Hepatocyte (in vitro differentiated cells): ENCODE data around the gene ARF3. TPM values are rescaled to one million over a fixed set of nuclear protein-coding genes. Genes with fewer than 3 reads are reported as not detected.

Experiments
- DNase-seq: peaks from one replicate; pipeline ENCODE4 v3.0.0-alpha.2; 2016; ENCODE audit warnings: low spot score
- H2AFZ ChIP-seq: fragments of 200-600 bp; sonication (generic); 2 replicates; pipeline ENCODE4 v1.6.0; 2016; ENCODE audit warnings: antibody characterized with exemption, mild to moderate bottlenecking
- H3K27ac ChIP-seq: fragments of 200-600 bp; sonication (generic); 2 replicates; pipeline ENCODE4 v1.5.1; 2016; ENCODE audit warnings: mild to moderate bottlenecking
- H3K27me3 ChIP-seq: fragments of 200-600 bp; sonication (generic); 2 replicates; pipeline ENCODE4 v1.6.1; 2016
- H3K36me3 ChIP-seq: fragments of 200-600 bp; sonication (generic); replicated peaks from 2 replicates; pipeline ENCODE4 v1.5.1; 2016; ENCODE audit warnings: low read depth; ENCODE audit not compliant: insufficient read depth
- H3K4me1 ChIP-seq: fragments of 200-600 bp; sonication (generic); 2 replicates; pipeline ENCODE4 v1.5.1; 2016; ENCODE audit warnings: mild to moderate bottlenecking, moderate library complexity; ENCODE audit not compliant: insufficient read depth
- H3K4me2 ChIP-seq: fragments of 200-600 bp; sonication (generic); 2 replicates; pipeline ENCODE4 v1.6.0; 2016
- H3K4me3 ChIP-seq: fragments of 200-600 bp; sonication (generic); 2 replicates; pipeline ENCODE4 v1.5.1; 2016; ENCODE audit warnings: mild to moderate bottlenecking
- H3K79me2 ChIP-seq: fragments of 200-600 bp; sonication (generic); 2 replicates; pipeline ENCODE4 v1.6.0; 2017; ENCODE audit warnings: mild to moderate bottlenecking
- H3K9me2 ChIP-seq: fragments of 200-600 bp; sonication (generic); replicated peaks from 2 replicates; pipeline ENCODE4 v1.6.0; 2017; ENCODE audit warnings: mild to moderate bottlenecking; ENCODE audit not compliant: insufficient read depth
- H3K9me3 ChIP-seq: fragments of 200-600 bp; sonication (generic); 2 replicates; pipeline ENCODE4 v1.5.1; 2016; ENCODE audit warnings: low read depth, mild to moderate bottlenecking
- H4K20me1 ChIP-seq: fragments of 200-600 bp; sonication (generic); 2 replicates; pipeline ENCODE4 v1.6.0; 2016; ENCODE audit warnings: mild to moderate bottlenecking; ENCODE audit not compliant: insufficient read depth, poor library complexity, severe bottlenecking
- CTCF ChIP-seq: fragments of 200-600 bp; sonication (generic); IDR thresholded peaks from 2 replicates; pipeline ENCODE4 v1.5.1; 2016; ENCODE audit warnings: antibody characterized with exemption, mild to moderate bottlenecking; ENCODE audit not compliant: poor library complexity
- EZH2 ChIP-seq: fragments of 200-600 bp; sonication (generic); IDR thresholded peaks from 2 replicates; pipeline ENCODE4 v1.6.1; 2016; ENCODE audit warnings: antibody characterized with exemption, mild to moderate bottlenecking, borderline replicate concordance
- EZH2phosphoT487 ChIP-seq: fragments of 200-600 bp; sonication (generic); IDR thresholded peaks from one replicate; pipeline ENCODE4 v1.6.1; 2018; ENCODE audit warnings: antibody characterized with exemption, mild to moderate bottlenecking, low read depth, moderate library complexity; ENCODE audit not compliant: unreplicated experiment, severe bottlenecking
- WGBS: methylation state at CpG from one replicate; pipeline ENCODE4 v1.1.6; 2016; ENCODE audit warnings: low lambda C conversion rate; ENCODE audit errors: missing lambda C conversion rate; 5-methylcytosine and 5-hydroxymethylcytosine counted together
- polyA plus RNA-seq: library from polyadenylated mRNA; unstranded; fragments of >200 nt; fragmentation: Nextera tagmentation; extraction: Ambion mirVana; gene quantifications from 2 replicates; pipeline ENCODE4 v1.2.1, GENCODE V29; 2016
- total RNA-seq: library from RNA; depleted of rRNA; stranded (reverse); fragments of >200 nt; gene quantifications from 2 replicates; pipeline ENCODE4 v1.2.3, GENCODE V29; 2014

Gene ARF3
- total and polyA plus RNA-seq, 2 experiments from 2014 or later = 57.6 to 71.3 TPM

GRCh38 chr12:48972952-48973483 lies 15.7 kb upstream of the ARF3 start:
- no peak overlapping the region for H2AFZ ChIP-seq
- H3K79me2 ChIP-seq = no peaks in the 10 kb centered on the region
- H3K9me2 ChIP-seq = no peaks in the 10 kb centered on the region
- H3K27me3 ChIP-seq = peaks cover 87% of the 10 kb centered on the region
- H3K4me3 ChIP-seq = no peak overlapping the region
- H3K9me3 ChIP-seq = no peaks in the 10 kb centered on the region
- no peak for DNase-seq
- no peaks in the 10 kb centered on the region for H3K36me3 ChIP-seq
- H3K27ac ChIP-seq = no peak overlapping the region
- H3K4me1 ChIP-seq = peaks cover 28% of the 10 kb centered on the region
- WGBS = 38% methylated on average over 3 of the region's 3 CpGs
- no peaks in the 10 kb centered on the region for H4K20me1 ChIP-seq
- TF ChIP-seq EZH2phosphoT487 = no peak
- H3K4me2 ChIP-seq = no peak overlapping the region

GRCh38 chr12:48972213-48972951 lies 15.1 kb upstream of the ARF3 start:
- H3K27ac ChIP-seq = no peak overlapping the region
- H3K27me3 ChIP-seq = peaks cover 81% of the 10 kb centered on the region
- H3K36me3 ChIP-seq = no peaks in the 10 kb centered on the region
- no peak overlapping the region for H3K4me3 ChIP-seq
- no peak overlapping the region for H2AFZ ChIP-seq
- WGBS = 40% methylated on average over 21 of the region's 23 CpGs
- TF ChIP-seq EZH2phosphoT487 (no peak), EZH2 (peak; percentile 48)
- H3K9me3 ChIP-seq = no peaks in the 10 kb centered on the region
- no peak for DNase-seq
- peaks cover 24% of the 10 kb centered on the region for H3K4me1 ChIP-seq
- H3K4me2 ChIP-seq = no peak overlapping the region
- H3K9me2 ChIP-seq = no peaks in the 10 kb centered on the region
- H4K20me1 ChIP-seq = no peaks in the 10 kb centered on the region
- H3K79me2 ChIP-seq = no peaks in the 10 kb centered on the region

- no peaks in the 10 kb centered on the region for H3K9me3 ChIP-seq
- no peaks in the 10 kb centered on the region for H4K20me1 ChIP-seq
- H3K9me2 ChIP-seq = no peaks in the 10 kb centered on the region
- peak overlapping the region; percentile 17 for H2AFZ ChIP-seq
- no peak overlapping the region for H3K4me3 ChIP-seq
- H3K4me2 ChIP-seq = peak overlapping the region; percentile 78
- H3K27ac ChIP-seq = no peak overlapping the region
- 31% methylated on average over 10 of the region's 10 CpGs for WGBS
- peaks cover 24% of the 10 kb centered on the region for H3K4me1 ChIP-seq
- peaks cover 65% of the 10 kb centered on the region for H3K27me3 ChIP-seq
- TF ChIP-seq EZH2phosphoT487 (no peak), EZH2 (no peak), CTCF (no peak)
- H3K36me3 ChIP-seq = no peaks in the 10 kb centered on the region
- no peaks in the 10 kb centered on the region for H3K79me2 ChIP-seq
- DNase-seq = no peak
Measured at GRCh38 chr12:48970702-48971334, 13.5 kb upstream of the ARF3 start.

GRCh38 chr12:48969833-48970701 lies 12.8 kb upstream of the ARF3 start:
- peak; percentile 69 for DNase-seq
- H2AFZ ChIP-seq = peak overlapping the region; percentile 58
- H3K4me3 ChIP-seq = no peak overlapping the region
- H3K27ac ChIP-seq = no peak overlapping the region
- H3K36me3 ChIP-seq = no peaks in the 10 kb centered on the region
- peaks cover 58% of the 10 kb centered on the region for H3K27me3 ChIP-seq
- TF ChIP-seq CTCF (peak; percentile 16), EZH2phosphoT487 (no peak), EZH2 (peak; percentile 50)
- WGBS = 8% methylated on average over 56 of the region's 77 CpGs
- H3K4me2 ChIP-seq = peak overlapping the region; percentile 78
- H3K79me2 ChIP-seq = no peaks in the 10 kb centered on the region
- H4K20me1 ChIP-seq = no peaks in the 10 kb centered on the region
- no peaks in the 10 kb centered on the region for H3K9me3 ChIP-seq
- peaks cover 24% of the 10 kb centered on the region for H3K4me1 ChIP-seq
- no peaks in the 10 kb centered on the region for H3K9me2 ChIP-seq
